Fibroblast of skin of right biceps (primary cell): ENCODE results near the gene INSYN1.

Source experiments
- DNase-seq: peaks from one replicate; pipeline ENCODE4 v3.0.0-alpha.2; 2013

The INSYN1 gene

GRCh38 chr15:73773428-73773827, 20.3 kb upstream of the INSYN1 start:
- no peak for DNase-seq

GRCh38 chr15:73771385-73772045, 18.4 kb upstream of the INSYN1 start:
- DNase-seq: no peak

GRCh38 chr15:73770050-73770449, 16.9 kb upstream of the INSYN1 start:
- DNase-seq: no peak

- no peak for DNase-seq
These were observed 14.8 kb upstream of the INSYN1 start for GRCh38 chr15:73767806-73768501.

GRCh38 chr15:73766598-73766997, 13.4 kb upstream of the INSYN1 start:
- DNase-seq: no peak

- DNase-seq: no peak
These were observed 12.6 kb upstream of the INSYN1 start for GRCh38 chr15:73765778-73766177.

GRCh38 chr15:73763931-73764330, 10.8 kb upstream of the INSYN1 start:
- no peak for DNase-seq

GRCh38 chr15:73760330-73761329, 7.5 kb upstream of the INSYN1 start:
- no peak for DNase-seq

GRCh38 chr15:73758461-73758860, 5.3 kb upstream of the INSYN1 start:
- DNase-seq: no peak

GRCh38 chr15:73757571-73757970, 4.4 kb upstream of the INSYN1 start:
- DNase-seq: no peak

- DNase-seq: no peak
These were observed 3.9 kb upstream of the INSYN1 start for GRCh38 chr15:73756947-73757513.

GRCh38 chr15:73756390-73756789, 3.2 kb upstream of the INSYN1 start:
- DNase-seq: no peak

- DNase-seq: no peak
These were observed 2.8 kb upstream of the INSYN1 start for GRCh38 chr15:73755946-73756345.

- DNase-seq: peak; percentile 26
These were observed 2.3 kb upstream of the INSYN1 start for GRCh38 chr15:73755481-73755880.

GRCh38 chr15:73754461-73754860, 1.3 kb upstream of the INSYN1 start:
- no peak for DNase-seq

- peak; percentile 31 for DNase-seq
These were observed 351 bp downstream of the INSYN1 start for GRCh38 chr15:73752806-73753193.

- no peak for DNase-seq
These were observed 999 bp downstream of the INSYN1 start for GRCh38 chr15:73751899-73752805.

GRCh38 chr15:73751511-73751898, 1.6 kb downstream of the INSYN1 start:
- no peak for DNase-seq

GRCh38 chr15:73750951-73751350, 2.2 kb downstream of the INSYN1 start:
- DNase-seq: no peak

GRCh38 chr15:73750438-73750837, 2.7 kb downstream of the INSYN1 start:
- no peak for DNase-seq

- DNase-seq: no peak
These were observed 3.2 kb downstream of the INSYN1 start for GRCh38 chr15:73749971-73750370.

GRCh38 chr15:73749533-73749932, 3.6 kb downstream of the INSYN1 start:
- no peak for DNase-seq
